EH (cell line): ENCODE measurements around the gene SEPTIN2.
A peak's percentile ranks its signal among the peaks of the same experiment; 100 is the strongest.
"Not testable (repeated sequence)": the region's sequence is repeated elsewhere in the genome, so short reads cannot be mapped to it uniquely, and the experiment has no call there.

Source experiments
- DNase-seq: peaks from one replicate; pipeline ENCODE4 v3.0.0-alpha.2; 2015; ENCODE audit warnings: low read depth

The SEPTIN2 gene

DNA sequence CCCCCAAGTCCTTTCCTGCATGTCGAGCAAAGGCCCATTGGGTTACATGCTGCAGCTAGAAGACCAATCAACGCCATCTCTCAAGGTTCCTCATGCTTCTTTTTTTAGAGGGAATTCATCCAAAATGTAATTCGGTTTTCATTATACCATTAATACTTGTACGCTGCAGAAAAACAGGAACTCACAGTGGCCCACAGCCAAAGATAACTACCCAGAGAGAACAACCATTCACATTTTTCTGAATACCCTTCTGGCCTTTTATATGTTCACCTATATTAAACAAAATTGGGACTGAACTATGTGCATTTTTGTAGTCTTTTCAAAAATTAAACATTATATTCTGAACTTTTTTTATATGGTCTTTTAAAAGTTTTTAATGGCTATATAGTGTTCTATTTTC is 66.1 kb downstream of the SEPTIN2 start:
- no peak for DNase-seq

DNA sequence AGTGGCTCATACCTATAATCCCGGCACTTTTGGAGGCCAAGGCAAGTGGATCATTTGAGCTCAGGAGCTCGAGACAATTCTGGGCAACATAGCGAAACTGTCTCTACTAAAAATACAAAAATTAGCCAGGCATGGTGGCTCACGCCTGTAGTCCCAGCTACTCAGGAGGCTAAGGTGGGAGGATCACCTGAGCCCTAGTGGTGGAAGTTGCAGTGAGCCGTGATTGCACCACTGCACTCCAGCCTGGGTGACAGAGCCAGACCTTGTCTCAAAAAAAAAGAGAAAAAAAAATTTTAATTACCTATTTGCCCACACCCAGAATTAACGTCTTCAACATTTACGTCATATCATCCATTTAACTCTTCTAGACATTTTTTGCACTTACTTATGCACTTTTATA is 69.7 kb downstream of the SEPTIN2 start:
- DNase-seq: not testable (repeated sequence)

DNA sequence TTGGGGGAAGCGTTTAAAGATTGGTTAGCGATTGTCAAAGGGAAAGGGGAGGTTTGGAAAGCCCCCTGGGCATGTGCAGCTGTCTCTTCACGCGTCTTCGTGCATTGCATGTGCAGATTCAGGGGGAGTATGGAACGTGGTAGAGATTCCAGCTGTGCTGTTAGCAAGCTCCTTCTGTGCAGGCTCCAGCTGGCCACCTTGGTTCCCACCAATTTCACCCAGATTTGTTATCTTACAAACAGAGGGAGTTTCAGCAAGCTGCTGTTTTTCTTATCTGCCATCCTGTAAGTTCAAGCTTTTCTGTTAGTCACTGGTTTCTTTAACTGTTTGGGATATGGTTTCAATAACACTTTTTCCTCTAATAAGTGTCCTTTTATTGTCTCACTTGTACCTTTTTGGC is 70.8 kb downstream of the SEPTIN2 start:
- DNase-seq: no peak

DNA sequence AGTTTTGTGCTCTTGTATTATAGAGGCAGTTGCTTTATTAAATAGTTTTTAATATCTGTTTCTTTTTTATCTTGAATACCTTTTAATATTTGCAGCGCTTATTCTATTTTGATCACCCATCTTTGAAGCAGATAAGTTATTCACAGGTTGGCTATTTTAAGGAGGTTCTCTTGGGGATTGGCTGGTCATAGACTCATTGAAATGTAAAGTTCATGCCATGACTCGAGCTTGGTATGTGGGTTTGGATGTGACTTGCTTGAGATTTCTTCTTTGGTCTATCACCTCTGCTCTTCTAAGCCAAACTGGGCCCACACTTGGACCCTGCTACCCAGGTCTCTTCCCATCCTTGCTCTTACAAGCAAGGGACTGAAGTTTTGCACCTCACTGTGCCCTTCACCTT is 74.0 kb downstream of the SEPTIN2 start:
- DNase-seq: no peak

DNA sequence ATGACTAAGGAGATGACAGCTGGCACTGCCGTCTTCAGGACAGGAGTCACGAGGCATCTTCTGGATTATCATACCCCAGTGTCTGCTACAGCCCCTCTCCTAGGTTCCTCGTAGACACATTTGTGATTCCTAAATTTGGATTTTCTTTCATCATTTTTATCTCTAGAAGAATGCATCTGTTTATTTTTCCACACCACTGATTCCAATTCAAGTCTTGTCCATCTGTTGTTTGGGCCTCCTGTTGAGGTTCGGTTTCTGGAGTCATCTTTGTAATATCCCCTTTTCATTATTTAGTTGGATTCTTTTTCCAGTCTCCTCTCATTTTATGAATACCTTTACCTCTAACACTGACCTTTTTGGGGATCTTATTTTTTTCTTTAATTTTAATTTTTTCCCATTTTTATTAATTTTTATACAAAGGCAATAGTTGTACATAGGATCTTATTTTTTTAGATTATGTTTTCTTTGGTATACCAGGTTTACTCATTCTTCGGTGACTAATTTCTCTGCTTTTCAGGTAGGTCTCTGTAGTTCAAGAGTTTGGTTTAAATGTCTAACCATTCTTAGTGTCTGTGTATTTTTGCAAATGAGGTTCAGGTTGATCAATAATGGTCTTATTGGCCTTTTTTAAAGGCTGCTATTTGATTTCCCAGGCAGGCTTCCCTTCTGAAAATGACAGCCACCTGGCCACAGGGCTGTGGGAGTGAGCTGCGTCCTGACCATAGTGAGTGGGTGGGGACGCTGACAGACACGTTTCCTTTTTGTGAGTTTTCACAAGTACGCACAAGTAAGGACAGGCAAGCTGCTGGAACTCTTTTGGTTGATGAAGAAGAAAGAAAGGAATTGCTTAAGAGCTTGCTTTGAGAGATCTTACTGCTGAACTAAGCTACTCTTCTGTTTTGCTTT is 74.8 kb downstream of the SEPTIN2 start:
- DNase-seq: no peak

DNA sequence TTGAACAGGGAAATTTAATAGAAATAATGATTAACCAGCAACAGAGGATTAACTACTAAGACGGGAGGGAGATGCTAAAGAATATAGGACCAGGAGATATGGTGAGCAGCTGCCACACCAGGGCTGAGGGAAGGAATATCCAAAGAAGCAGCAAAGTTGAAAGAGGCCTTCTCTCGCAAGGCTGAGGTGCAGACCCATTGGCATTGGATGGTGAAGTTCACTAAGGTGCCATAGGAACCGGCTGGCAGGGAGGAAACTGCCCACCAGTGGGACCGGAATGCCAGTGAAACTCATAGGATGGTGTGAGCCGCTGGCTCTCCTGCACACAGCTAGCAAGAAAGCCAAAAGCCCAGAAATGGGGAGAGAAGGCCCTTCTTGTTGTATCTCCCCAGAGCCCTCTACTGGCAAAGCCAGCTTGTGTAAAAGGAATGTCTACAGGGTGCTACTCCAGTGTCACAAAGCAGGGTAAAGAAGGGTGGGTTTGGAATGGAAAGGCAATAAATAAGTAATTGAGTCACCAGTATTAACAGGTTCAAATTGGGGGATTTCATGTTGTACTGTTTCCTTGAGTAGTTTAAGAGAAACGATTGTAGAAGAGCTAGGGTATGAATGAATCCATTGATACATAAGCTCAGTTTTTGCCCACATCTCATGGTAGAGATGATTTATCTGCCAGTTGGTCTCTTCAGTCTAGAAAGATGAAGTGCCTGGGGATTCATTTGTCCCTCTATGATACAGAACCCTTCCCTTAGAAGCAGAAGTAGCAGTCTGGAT is 76.4 kb downstream of the SEPTIN2 start:
- peak; percentile 75 for DNase-seq

DNA sequence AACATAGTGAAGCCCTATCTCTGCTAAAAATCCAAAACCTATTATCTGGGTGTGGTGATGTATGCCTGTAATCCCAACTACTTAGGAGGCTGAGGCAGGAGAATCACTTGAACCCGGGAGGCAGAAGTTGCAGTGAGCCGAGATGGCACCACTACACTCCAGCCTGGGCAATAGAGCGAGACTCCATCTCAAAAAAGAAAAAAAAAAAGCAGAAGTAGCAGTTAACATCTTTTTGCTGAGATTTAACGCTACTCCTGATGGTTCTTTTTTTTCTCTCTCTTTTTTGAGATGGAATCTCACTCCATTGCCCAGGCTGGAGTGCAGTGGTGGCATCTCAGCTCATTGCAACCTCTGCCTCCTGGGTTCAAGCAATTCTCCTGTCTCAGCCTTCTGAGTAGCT is 77.0 kb downstream of the SEPTIN2 start:
- not testable (repeated sequence) for DNase-seq

DNA sequence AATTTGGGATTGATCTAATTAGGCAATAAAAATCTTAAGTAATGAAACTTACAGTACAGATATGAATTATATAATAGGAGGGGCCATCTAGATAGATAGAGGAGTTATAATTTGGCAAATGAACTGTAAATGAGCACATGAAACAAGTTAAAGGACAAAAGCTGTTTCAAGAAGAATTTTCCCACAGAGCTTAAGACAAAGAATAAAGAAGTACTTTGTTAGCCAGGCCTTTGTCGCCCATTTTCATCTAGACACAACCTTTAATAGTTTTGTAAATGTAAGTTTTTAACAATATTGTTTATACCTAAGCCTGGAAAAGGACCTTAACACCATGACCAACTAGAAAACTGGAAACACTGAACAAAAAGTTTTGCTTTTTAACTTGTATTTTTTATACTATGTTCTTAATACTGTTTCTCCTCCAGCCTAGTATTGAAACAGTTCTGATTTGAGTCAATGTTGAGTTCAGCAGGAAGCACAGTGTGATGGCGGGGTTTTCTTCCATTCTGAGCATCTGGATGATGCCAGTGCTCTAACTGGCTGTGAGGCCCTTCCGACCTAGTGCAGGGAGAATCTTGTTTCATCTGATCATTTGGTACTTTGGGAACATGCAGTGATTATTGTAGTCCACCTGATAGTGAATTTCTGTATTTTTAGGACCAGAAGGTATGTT is 77.9 kb downstream of the SEPTIN2 start:
- no peak for DNase-seq

DNA sequence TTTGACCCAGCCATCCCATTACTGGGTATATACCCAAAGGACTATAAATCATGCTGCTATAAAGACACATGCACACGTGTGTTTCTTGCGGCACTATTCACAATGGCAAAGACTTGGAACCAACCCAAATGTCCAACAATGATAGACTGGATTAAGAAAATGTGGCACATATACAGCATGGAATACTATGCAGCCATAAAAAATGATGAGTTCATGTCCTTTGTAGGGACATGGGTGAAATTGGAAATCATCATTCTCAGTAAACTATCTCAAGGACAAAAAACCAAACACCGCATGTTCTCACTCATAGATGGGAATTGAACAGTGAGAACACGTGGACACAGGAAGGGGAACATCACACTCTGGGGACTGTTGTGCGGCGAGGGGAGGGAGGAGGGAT is 81.1 kb downstream of the SEPTIN2 start:
- DNase-seq: not testable (repeated sequence)

DNA sequence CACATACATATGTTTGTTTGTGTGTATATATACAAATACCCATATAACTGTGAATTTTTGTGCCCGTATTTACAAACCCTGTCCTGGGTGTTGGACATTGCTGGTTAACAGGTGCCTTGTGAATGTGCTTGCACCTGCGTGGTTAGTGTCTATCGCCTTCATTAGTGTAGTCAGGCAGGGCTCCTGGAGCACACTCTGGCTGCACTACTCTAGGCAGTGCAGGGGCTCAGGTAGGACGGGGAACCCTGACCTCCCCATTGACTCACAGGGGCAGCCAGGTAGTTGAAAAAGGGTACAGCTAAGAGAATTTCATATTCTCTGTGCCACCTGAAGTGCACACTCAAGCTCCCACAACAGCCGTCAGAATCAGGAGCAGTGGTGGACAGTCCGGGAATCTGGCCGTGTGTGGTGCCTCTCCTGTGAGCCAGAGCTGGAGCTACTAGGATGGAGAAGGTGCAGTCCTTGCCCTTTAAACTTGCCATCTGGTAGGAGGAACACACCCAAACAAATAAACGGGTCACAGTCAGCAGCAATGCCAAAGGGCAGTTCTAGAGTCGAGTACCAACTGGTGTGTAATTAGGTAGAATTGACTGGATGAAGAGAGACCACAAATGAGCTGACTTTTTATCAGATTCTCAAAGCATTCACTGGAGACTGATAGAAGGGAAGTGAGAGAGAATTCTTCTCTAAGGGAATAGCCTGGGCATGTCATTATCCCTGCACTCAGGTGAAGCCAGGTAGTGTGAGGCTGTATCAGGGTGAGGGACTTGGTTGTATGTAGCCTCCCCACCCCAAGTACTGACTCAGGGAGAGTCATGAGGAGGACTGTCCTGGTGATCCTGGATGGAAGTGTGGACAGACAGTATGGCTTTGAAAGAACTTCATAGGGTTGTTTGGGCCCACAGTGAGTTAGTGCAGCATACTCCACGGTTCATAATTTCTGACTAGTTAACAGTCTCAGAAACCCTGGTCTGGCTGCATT is 84.5 kb downstream of the SEPTIN2 start:
- DNase-seq: no peak
